GM12865 (cell line): ENCODE measurements around the gene TMEM204.

ENCODE experiments used
- DNase-seq: peaks from one replicate; pipeline ENCODE4 v3.0.0; 2010; ENCODE audit warnings: low read depth
- H3K4me3 ChIP-seq: 2 replicates; pipeline ENCODE4 v1.5.1; 2011; ENCODE audit warnings: mild to moderate bottlenecking, low read depth, low read length, control low read depth
- TF ChIP-seq, protein P1 (sequence below): IDR thresholded peaks from 2 replicates; pipeline ENCODE4 v1.5.1; 2011; ENCODE audit warnings: low read length, control low read depth, low read depth, inconsistent platforms; ENCODE audit not compliant: insufficient read depth; ENCODE audit errors: missing control alignments

The TMEM204 gene

DNA sequence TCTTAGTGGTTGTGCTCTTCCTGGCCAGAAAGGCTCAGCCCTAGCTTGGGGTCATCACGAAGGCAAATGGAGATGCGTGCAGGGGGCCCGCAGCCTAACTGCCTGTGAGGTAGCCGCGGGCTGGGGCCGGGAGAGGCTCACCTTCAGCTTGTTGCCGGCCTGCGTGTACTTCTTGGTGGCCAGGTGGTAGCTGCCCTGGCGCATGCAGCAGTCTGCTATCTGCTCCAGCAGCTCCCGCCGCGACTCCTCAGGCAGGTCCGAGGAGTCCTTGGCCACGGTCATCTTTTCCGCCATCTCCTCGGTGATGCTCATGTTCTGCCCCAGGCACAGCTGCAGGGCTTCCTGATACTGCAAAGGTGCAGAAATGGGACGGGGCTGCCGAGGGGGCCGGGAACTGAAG, 13.0 kb upstream of the TMEM204 start:
- no peak overlapping the region for H3K4me3 ChIP-seq
- no peak for DNase-seq
- TF ChIP-seq, protein P1, sequence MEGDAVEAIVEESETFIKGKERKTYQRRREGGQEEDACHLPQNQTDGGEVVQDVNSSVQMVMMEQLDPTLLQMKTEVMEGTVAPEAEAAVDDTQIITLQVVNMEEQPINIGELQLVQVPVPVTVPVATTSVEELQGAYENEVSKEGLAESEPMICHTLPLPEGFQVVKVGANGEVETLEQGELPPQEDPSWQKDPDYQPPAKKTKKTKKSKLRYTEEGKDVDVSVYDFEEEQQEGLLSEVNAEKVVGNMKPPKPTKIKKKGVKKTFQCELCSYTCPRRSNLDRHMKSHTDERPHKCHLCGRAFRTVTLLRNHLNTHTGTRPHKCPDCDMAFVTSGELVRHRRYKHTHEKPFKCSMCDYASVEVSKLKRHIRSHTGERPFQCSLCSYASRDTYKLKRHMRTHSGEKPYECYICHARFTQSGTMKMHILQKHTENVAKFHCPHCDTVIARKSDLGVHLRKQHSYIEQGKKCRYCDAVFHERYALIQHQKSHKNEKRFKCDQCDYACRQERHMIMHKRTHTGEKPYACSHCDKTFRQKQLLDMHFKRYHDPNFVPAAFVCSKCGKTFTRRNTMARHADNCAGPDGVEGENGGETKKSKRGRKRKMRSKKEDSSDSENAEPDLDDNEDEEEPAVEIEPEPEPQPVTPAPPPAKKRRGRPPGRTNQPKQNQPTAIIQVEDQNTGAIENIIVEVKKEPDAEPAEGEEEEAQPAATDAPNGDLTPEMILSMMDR: no peak

DNA sequence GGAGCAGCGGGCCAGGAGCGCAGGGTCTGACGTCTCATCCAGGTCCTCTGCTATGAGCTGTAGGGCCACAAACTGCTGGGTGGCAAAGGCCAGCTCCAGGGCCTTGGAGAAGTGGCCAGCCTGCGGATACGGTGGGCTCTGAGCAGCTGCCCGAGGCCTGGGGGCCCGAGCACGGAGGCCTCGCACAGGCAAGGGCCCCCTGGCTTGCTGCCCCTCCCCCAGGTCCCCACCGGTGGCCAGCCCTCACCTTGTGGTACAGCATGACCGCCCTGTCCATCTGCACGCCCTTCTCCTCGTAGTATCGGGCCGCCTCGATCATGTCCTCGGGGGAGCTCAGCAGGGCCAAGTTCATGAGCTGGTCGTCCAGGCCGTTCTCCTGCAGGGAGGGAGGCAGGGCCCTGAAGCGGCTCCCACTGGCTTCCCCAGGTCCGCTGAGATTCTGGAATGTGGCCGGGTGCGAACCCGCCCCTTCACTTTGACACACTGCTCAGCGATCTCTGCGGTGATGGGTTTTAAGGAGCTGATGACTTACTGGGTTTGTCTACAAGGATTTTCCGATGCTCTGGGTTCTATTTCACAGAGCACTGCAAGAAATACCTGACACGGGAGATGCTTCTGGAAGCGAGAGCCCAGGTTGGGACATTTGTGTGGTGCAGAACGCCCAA, 9.8 kb upstream of the TMEM204 start:
- no peak overlapping the region for H3K4me3 ChIP-seq
- TF ChIP-seq, protein P1: no peak
- no peak for DNase-seq

DNA sequence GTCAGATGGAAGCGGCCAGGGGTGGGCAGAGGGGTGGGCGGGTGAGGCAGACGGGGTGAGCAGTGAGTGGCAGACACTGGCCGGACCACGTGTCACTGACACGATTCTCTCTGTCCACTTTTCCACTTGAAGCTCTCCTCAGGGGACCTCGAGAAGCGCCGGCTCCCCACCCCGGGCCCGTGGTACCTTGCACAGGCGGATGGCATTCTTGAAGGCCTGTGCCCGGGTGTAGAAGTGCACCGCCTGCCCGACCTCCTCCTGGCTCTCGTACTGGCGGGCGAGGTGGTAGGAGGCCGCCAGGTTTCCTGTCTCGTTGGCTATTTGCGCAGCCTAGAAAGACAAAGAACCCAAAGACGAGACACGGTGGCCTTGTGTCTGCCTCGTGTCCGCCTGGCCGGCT, 9.1 kb upstream of the TMEM204 start:
- TF ChIP-seq, protein P1: no peak
- no peak overlapping the region for H3K4me3 ChIP-seq

DNA sequence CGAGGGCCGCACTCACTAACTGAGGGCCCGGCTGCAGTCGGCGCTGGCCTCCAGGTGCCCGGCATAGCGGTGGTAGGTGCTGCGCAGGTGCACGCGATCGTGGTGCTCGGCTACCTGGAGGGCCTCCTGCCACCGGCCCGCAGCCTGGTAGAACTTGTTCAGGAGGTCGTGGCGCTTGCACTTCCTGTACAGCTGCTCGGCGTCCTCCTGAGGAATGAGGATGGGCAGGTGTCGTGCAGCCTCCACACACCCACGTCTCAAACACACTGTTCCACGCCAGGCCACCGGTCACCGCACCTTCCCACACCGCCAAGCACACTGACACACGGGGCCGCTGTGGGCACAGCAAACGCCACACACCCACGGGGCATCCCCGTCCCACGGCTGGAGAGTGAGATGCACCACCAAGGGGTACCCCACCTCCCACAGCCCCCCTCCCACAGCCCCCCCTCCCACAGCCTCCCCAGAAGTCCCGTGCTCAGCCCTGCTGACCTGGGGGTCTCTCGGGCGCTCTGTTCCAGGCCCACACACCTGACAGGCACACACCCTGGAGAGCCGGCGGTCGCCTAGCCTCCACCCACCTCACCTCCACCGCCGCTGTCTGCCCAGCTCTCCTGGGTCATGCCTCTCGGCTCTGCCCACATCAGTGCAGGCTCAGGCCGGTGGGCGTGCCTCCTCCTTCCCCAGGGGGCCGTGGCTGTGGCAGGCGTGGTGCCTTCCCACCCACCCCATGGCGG, 7.4 kb upstream of the TMEM204 start:
- TF ChIP-seq, protein P1: no peak
- no peak overlapping the region for H3K4me3 ChIP-seq
- DNase-seq: no peak

More for the DNA sequence above, 9.1 kb upstream of the TMEM204 start:
- no peak for DNase-seq

DNA sequence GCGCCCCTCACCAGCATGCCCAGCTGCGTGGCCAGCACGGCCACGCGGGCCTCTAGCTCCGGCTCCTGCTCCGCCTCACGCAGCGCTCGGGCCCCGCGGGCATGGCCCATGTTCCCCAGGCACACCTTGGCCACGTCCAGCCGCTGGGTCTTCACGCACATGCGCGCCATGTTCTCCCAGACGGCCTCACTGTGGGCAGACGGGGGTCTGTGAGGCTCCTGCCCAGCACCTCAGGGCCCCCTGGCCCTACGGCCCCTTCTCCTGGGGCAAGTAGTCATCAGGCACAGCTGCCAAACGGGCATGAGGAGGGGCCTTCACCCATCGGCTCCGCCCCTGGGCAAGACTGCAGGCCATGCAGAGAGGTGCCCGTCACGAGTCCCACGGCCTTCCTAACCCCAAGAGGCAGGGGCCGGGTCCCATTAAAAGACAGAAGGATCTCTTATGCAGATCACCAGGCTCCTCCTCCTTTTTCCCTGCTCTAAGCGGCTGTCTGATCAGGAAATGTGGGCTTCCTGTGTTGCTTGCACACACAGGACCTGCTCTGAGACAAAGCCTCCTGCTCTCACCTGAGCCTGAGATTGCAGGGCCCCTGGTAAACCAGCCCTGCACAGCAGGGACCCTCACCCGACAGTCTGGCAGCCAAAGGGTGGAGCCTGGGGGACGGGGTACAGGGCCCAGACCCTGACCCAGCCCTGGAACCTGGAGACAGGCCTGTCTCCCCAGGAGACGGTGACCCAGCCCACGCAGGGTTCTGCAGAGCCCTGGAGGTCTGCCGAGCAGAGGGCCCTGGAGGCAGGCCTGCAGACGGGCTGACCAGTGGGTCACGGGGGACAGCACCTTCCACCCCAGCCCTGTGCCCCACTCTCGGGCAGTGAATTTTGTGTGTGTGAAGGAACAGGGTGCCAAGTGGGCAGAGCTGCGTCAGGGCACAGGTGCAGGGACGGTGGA, 6.6 kb upstream of the TMEM204 start:
- TF ChIP-seq, protein P1: no peak
- no peak overlapping the region for H3K4me3 ChIP-seq
- DNase-seq: no peak

DNA sequence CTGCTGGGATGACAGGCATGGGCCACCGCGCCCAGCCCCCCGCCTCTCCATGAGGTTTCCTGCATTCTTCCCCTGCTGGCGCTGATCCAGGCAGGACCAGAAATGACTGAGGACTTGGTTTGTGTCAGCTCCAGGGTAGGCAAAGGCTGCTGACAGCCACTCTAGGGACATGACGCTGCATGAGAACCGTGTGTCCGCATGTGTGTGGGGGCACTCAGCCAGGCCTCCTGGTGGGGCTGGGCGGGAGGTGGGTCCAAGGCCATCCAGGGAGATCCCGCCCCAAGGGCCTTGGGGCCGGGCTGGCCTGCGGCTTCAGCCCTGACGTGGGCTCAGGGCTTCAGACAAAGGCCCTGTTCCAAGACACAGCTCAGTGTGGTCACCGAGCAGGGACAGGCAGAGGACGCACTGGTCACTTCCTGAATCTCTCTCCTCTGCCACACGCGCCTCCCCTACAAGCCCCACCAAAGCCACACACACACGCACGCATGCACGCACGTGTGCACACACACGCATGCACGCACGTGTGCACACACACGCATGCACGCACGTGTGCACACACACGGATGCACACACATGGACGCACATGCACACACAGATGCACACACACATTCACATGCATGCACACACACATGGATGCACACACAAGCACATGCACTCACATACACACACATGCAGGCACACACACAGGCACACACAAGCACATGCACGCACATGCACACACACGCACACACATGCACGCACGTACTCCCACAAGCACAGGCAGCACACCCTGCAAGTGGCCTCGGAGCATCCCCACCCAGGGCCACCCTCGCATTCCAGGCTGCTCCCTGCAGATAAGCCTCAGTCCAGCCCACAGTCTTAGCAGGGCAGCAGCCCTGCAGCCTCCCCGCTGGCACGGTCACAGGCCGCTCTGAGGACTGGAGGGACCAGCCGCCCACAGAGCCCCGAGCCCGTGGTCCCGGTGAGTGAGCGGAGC, 5.3 kb upstream of the TMEM204 start:
- DNase-seq: no peak
- H3K4me3 ChIP-seq: no peak overlapping the region
- TF ChIP-seq, protein P1: no peak
